HepG2 (cell line): ENCODE measurements around the gene SLC36A1. TPM values are rescaled to one million over a fixed set of nuclear protein-coding genes. Genes with fewer than 3 reads are reported as not detected.
"Not testable (repeated sequence)": the region's sequence is repeated elsewhere in the genome, so short reads cannot be mapped to it uniquely, and the experiment has no call there.

Experiments
- ATAC-seq: fragments of 200-7000 bp; cut with Tn5 transposase; 3 replicates; pipeline ENCODE4 v1.9.1; 2020; ENCODE audit warnings: mild to moderate bottlenecking, moderate library complexity
- BruUV-seq: library from RNA; stranded (reverse); fragments of 400-500 nt; replicated peaks from 2 replicates; lab custom pipeline; 2021; lab: Mats Ljungman, UMichigan
- CTCF ChIA-PET: fragments of 300-600 bp; formaldehyde crosslinking; extraction: SDS; loops from one replicate; lab custom pipeline; 2021; ENCODE audit warnings: low total read pairs, inconsistent platforms, low intra/inter-chr PET ratio; lab: Yijun Ruan, JAX
- POLR2A ChIA-PET: fragments of 350-600 bp; sonication (Branson Sonifier 250); formaldehyde crosslinking; loops from one replicate; lab custom pipeline; 2020; ENCODE audit warnings: antibody characterized with exemption, inconsistent platforms; lab: Yijun Ruan, JAX
- DNase-seq: peaks from one replicate; pipeline ENCODE4 v3.0.0-alpha.2; 2015; ENCODE audit warnings: low spot score
- FAIRE-seq: peaks from 3 replicates; lab custom pipeline; 2011; peaks lifted over from hg19 to GRCh38; lab: Jason Lieb, UNC
- H2AFZ ChIP-seq: one replicate; pipeline ENCODE4 v1.6.1; 2011; ENCODE audit warnings: low read length, inconsistent platforms
- H3K27ac ChIP-seq: fragments of 300-600 bp; 3 replicates; pipeline ENCODE4 v1.8.0; 2011; ENCODE audit warnings: mixed run types, mild to moderate bottlenecking, mixed read lengths, low read length, inconsistent platforms; ENCODE audit not compliant: insufficient read depth; ENCODE audit errors: extremely low read length
- H3K27me3 ChIP-seq, 2 experiments: fragments of 200-600 bp in 1 of 2; 2 replicates in 1 of 2; 3 replicates in 1 of 2; pipeline versions ENCODE4 v1.6.0 to v1.8.0; 2011; ENCODE audit warnings: low read length in 2 of 2, mild to moderate bottlenecking in 2 of 2, moderate library complexity in 2 of 2, inconsistent platforms in 1 of 2; ENCODE audit not compliant: insufficient read depth in 2 of 2, control insufficient read depth in 1 of 2
- H3K36me3 ChIP-seq, 2 experiments: fragments of 200-600 bp in 1 of 2; replicated peaks in 1 of 2; 2 replicates in 1 of 2; 3 replicates in 1 of 2; pipeline versions ENCODE4 v1.5.1 to v1.8.0; 2011; ENCODE audit warnings: low read length in 2 of 2, inconsistent platforms in 1 of 2; ENCODE audit not compliant: insufficient read depth in 2 of 2, control insufficient read depth in 1 of 2
- H3K4me1 ChIP-seq: 2 replicates; pipeline ENCODE4 v1.5.1; 2012; ENCODE audit warnings: low read length, inconsistent platforms; ENCODE audit not compliant: insufficient read depth
- H3K4me2 ChIP-seq: 2 replicates; pipeline ENCODE4 v1.6.0; 2011; ENCODE audit warnings: low read depth, low read length, inconsistent platforms
- H3K4me3 ChIP-seq, 3 experiments: fragments of 200-600 bp in 1 of 3; sonication (generic), shearing (Covaris generic) in 1 of 3; replicated peaks in 1 of 3; 2 replicates each; pipeline ENCODE4 v1.5.1; 2011 to 2016; ENCODE audit warnings: low read length in 3 of 3, inconsistent platforms in 2 of 3, low read depth in 2 of 3, mild to moderate bottlenecking in 2 of 3, control low read depth in 1 of 3, mixed read lengths in 1 of 3; ENCODE audit not compliant: insufficient read depth in 1 of 3
- H3K79me2 ChIP-seq: one replicate; pipeline ENCODE4 v1.6.1; 2011; ENCODE audit warnings: low read length, inconsistent platforms; ENCODE audit not compliant: insufficient read depth
- H3K9ac ChIP-seq: 2 replicates; pipeline ENCODE4 v1.6.0; 2011; ENCODE audit warnings: mild to moderate bottlenecking, low read depth, low read length, inconsistent platforms; ENCODE audit not compliant: insufficient read depth
- H3K9me3 ChIP-seq: 2 replicates; pipeline ENCODE4 v1.5.1; 2012; ENCODE audit warnings: mild to moderate bottlenecking, low read length
- H4K20me1 ChIP-seq: 2 replicates; pipeline ENCODE4 v1.6.0; 2011; ENCODE audit warnings: inconsistent platforms, mild to moderate bottlenecking, low read length, moderate library complexity; ENCODE audit not compliant: insufficient read depth
- ZBTB20 ChIP-seq: sonication (generic); formaldehyde crosslinking; IDR thresholded peaks from 2 replicates; pipeline ENCODE4 v1.8.1; 2023; ENCODE audit warnings: missing genetic modification reagents, low read depth, mild to moderate bottlenecking, borderline replicate concordance
- ZNF557 ChIP-seq: sonication (generic); formaldehyde crosslinking; IDR thresholded peaks from 2 replicates; pipeline ENCODE4 v1.4.0; 2020; ENCODE audit warnings: missing genetic modification reagents
- WGBS: methylation state at CpG from one replicate; pipeline ENCODE4 v1.1.6; 2017; ENCODE audit warnings: low lambda C conversion rate; 5-methylcytosine and 5-hydroxymethylcytosine counted together
- in situ Hi-C: cut with HindIII; loops from 2 replicates; pipeline ENCODE4 v1.10.0; 2017; ENCODE audit warnings: low pct_unique_long_range_greater_than_20kb; ENCODE audit not compliant: extremely low pct_ligation_motif_present
- intact Hi-C: fragments of 100-400 bp; cut with micrococcal nuclease; formaldehyde crosslinking; loops from one replicate; pipeline ENCODE4 v1.10.0; 2022; ENCODE audit not compliant: unreplicated experiment
- polyA plus RNA-seq, 8 experiments: library from polyadenylated mRNA; depleted of rRNA in 3 of 8; stranded (reverse) in 7 of 8; unstranded in 1 of 8; fragments of >200 nt; fragmentation: Illumina TruSeq in 4 of 8; extraction: Trizol in 4 of 8; gene quantifications; 2 replicates each; pipeline versions ENCODE4 v1.2.1 to v1.2.3, GENCODE V29; 2011 to 2016; ENCODE audit warnings: low read depth in 4 of 8, missing spikeins in 1 of 8, mixed read lengths in 1 of 8; ENCODE audit not compliant: insufficient read depth in 1 of 8
- total RNA-seq, 5 experiments: library from RNA; depleted of rRNA; stranded (reverse); fragments of >200 nt; fragmentation: Illumina TruSeq; extraction: Trizol; gene quantifications; 2 replicates each; pipeline ENCODE4 v1.2.3, GENCODE V29; 2016; ENCODE audit warnings: low read depth in 1 of 5
- TF ChIP-seq, protein P1 (sequence below): sonication (generic); formaldehyde crosslinking; IDR thresholded peaks from 2 replicates; pipeline ENCODE4 v1.4.0; 2020; ENCODE audit warnings: missing genetic modification reagents
- TF ChIP-seq, protein P2 (sequence below): sonication (generic); formaldehyde crosslinking; IDR thresholded peaks from 2 replicates; pipeline ENCODE4 v1.5.1; 2020; ENCODE audit warnings: mild to moderate bottlenecking, moderate library complexity, missing genetic modification reagents
- TF ChIP-seq, protein P3 (sequence below): sonication (generic); formaldehyde crosslinking; conservative IDR thresholded peaks from 2 replicates; pipeline ENCODE4 v1.4.0; 2020; ENCODE audit warnings: mild to moderate bottlenecking, missing genetic modification reagents, moderate library complexity

SLC36A1 gene
- total and polyA plus RNA-seq, 2 of the 13 experiments (the other 11 are each of a cell fraction or from before 2014, with no cell fraction given), result 8.0 to 8.9 TPM

DNA sequence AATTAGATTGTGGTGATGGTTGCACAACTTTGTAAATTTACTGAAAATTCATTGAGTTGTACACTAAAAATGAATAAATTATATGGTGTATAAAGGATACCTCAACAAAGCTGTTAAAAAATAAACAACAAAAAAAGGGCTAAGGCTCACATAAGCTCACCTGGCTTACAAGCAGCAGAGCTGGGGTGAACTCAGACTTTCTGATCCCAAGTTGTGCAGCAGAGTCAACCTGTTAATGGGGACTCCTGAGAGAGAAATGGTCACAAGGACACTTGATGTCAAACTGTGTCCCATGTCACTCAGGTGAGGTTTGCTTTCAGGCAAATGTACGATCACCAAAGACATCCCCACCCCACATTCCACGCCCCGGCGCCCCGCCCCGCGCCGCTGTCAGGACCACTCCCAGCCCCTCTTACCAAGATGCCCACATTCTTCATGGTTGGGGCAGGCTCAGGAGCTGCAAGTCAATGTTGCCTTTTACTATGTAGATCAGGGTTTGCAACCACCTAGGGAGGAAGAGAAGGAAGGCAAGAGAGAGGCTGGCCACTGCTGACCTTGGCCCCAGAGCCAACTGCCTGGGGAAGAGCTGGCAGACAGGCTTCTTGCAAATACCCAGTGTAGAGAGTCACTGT is 22.4 kb upstream of the SLC36A1 start:
- intact Hi-C loops (no loop called here), in situ Hi-C loops (loop anchor here (25.0 kb wide), 1 partner anchor 312 kb away; no protein-coding TSS in a partner anchor)
- CTCF ChIA-PET, result no interaction called here
- Histone ChIP-seq H3K4me1 (peaks cover 26% of the 10 kb centered on the region; the same call in 1 of the 2 replicates), H3K4me2 (no peak overlapping the region), H3K79me2 (no peaks in the 10 kb centered on the region), H3K27ac (no peak overlapping the region), H2AFZ (no peak overlapping the region), H3K9me3 (no peaks in the 10 kb centered on the region), H3K27me3 (peaks cover 0 to 1% of the 10 kb centered on the region in 2 experiments; a peak in 1 of 5 replicates), H3K4me3 (no peak overlapping the region), H4K20me1 (no peaks in the 10 kb centered on the region), H3K36me3 (no peaks in the 10 kb centered on the region), H3K9ac (no peak overlapping the region)
- ATAC-seq (no peak), DNase-seq (no peak), FAIRE-seq (no peak)
- 33% methylated on average over 8 of the region's 8 CpGs for WGBS
- no peak for TF ChIP-seq ZNF557
- TF ChIP-seq, protein P1, sequence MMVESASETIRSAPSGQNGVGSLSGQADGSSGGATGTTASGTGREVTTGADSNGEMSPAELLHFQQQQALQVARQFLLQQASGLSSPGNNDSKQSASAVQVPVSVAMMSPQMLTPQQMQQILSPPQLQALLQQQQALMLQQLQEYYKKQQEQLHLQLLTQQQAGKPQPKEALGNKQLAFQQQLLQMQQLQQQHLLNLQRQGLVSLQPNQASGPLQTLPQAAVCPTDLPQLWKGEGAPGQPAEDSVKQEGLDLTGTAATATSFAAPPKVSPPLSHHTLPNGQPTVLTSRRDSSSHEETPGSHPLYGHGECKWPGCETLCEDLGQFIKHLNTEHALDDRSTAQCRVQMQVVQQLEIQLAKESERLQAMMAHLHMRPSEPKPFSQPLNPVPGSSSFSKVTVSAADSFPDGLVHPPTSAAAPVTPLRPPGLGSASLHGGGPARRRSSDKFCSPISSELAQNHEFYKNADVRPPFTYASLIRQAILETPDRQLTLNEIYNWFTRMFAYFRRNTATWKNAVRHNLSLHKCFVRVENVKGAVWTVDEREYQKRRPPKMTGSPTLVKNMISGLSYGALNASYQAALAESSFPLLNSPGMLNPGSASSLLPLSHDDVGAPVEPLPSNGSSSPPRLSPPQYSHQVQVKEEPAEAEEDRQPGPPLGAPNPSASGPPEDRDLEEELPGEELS (CRISPR knock-in tag), result no peak
- POLR2A ChIA-PET, result no interaction called here
- no TSS peak for BruUV-seq

DNA sequence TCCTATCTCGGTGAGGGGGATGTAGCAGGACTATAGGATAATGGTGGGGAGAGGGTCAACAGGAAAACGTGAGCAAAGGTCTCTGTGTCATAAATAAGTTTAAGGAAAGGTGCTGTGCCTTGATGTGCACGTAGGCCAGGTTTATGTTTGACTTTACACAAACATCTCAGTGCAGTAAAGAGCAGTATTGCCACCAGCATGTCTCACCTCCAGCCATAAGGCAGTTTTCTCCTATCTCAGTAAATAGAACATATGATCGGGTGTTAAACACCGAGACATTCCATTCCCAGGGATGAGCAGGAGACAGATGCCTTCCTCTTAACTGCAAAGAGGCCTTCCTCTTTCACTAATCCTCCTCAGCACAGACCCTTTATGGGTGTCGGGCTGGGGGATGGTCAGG is 21.1 kb upstream of the SLC36A1 start:
- WGBS, result 1% methylated on average over 6 of the region's 6 CpGs
- ATAC-seq, H3K79me2 ChIP-seq, H3K9ac ChIP-seq, H2AFZ ChIP-seq, POLR2A ChIA-PET, H3K36me3 ChIP-seq, H3K27me3 ChIP-seq, H3K27ac ChIP-seq, H4K20me1 ChIP-seq, BruUV-seq, DNase-seq, H3K4me3 ChIP-seq, intact Hi-C loops, CTCF ChIA-PET, H3K9me3 ChIP-seq, FAIRE-seq: not testable (repeated sequence)
- Histone ChIP-seq H3K4me1 (peaks cover 26% of the 10 kb centered on the region; the same call in 1 of the 2 replicates), H3K4me2 (peak overlapping the region; percentile 3; the same call in 1 of the 2 replicates)
- in situ Hi-C loops, result loop anchor here (25.0 kb wide), 1 partner anchor 311 kb away; no protein-coding TSS in a partner anchor
- TF ChIP-seq ZBTB20 (CRISPR knock-in tag), result peak; percentile 49; the same call in 1 of the 2 replicates
- TF ChIP-seq, protein P2, sequence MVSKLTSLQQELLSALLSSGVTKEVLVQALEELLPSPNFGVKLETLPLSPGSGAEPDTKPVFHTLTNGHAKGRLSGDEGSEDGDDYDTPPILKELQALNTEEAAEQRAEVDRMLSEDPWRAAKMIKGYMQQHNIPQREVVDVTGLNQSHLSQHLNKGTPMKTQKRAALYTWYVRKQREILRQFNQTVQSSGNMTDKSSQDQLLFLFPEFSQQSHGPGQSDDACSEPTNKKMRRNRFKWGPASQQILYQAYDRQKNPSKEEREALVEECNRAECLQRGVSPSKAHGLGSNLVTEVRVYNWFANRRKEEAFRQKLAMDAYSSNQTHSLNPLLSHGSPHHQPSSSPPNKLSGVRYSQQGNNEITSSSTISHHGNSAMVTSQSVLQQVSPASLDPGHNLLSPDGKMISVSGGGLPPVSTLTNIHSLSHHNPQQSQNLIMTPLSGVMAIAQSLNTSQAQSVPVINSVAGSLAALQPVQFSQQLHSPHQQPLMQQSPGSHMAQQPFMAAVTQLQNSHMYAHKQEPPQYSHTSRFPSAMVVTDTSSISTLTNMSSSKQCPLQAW (CRISPR knock-in tag), result peak; percentile 57
- TF ChIP-seq, protein P3, sequence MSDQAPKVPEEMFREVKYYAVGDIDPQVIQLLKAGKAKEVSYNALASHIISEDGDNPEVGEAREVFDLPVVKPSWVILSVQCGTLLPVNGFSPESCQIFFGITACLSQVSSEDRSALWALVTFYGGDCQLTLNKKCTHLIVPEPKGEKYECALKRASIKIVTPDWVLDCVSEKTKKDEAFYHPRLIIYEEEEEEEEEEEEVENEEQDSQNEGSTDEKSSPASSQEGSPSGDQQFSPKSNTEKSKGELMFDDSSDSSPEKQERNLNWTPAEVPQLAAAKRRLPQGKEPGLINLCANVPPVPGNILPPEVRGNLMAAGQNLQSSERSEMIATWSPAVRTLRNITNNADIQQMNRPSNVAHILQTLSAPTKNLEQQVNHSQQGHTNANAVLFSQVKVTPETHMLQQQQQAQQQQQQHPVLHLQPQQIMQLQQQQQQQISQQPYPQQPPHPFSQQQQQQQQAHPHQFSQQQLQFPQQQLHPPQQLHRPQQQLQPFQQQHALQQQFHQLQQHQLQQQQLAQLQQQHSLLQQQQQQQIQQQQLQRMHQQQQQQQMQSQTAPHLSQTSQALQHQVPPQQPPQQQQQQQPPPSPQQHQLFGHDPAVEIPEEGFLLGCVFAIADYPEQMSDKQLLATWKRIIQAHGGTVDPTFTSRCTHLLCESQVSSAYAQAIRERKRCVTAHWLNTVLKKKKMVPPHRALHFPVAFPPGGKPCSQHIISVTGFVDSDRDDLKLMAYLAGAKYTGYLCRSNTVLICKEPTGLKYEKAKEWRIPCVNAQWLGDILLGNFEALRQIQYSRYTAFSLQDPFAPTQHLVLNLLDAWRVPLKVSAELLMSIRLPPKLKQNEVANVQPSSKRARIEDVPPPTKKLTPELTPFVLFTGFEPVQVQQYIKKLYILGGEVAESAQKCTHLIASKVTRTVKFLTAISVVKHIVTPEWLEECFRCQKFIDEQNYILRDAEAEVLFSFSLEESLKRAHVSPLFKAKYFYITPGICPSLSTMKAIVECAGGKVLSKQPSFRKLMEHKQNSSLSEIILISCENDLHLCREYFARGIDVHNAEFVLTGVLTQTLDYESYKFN, result peak; percentile 53
- TF ChIP-seq, protein P1 (CRISPR knock-in tag), result peak; percentile 15; the same call in 1 of the 2 replicates
